HG02870 (cell line): ENCODE measurements around the gene OLFML2A.
"Not testable (repeated sequence)": the region's sequence is repeated elsewhere in the genome, so short reads cannot be mapped to it uniquely, and the experiment has no call there.

ENCODE experiments used
- ATAC-seq: cut with Tn5 transposase; IDR thresholded peaks from one replicate; pipeline ENCODE4 v1.9.1; 2021; ENCODE audit warnings: mild to moderate bottlenecking, moderate library complexity; ENCODE audit not compliant: unreplicated experiment

OLFML2A gene

GRCh38 chr9:124818431-124819281, 41.7 kb downstream of the OLFML2A start:
- ATAC-seq = peak; percentile 75

DNA sequence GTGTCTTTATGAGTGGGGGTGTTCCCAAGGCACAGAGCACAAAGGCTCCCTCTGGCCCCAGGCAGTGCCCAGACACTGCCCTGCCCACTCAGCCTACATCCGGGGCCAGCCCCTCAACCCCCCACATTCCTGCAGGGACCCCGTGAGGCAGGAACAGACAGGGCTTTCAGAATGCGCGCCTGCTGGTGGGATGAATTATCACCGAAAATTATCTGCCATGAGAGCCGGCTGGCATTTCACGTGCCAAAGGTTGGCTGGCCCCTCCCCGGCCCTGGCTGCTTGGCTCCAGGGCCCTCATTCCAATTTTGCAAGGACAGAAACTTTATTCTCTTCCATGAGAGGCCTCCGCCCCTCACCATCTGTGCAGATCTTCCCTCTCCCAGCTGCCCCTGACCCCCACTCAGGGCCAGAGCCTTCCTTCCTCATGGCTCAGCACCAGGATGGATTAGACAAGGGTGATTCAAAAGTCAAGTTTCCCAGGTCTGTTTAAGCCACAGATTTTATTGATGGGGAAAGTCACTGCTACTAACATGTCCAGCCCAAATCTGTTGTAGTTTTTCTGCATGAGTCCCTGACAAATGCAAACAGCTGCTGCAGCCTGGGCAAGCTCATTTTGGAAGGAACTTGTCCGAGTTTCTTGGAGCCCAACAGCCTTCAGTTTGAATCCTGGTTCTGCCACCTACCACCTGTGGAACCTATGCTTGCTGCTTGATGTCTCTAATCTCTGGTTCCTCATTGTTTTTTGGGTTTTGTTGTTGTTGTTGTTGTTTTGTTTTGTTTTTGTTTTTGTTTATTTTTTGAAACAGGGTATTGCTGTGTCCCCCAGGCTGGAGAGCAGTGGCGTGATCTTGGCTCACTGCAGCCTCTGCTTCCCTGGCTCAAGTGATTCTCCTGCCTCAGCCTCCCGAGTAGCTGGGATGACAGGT, 44.0 kb downstream of the OLFML2A start:
- no peak for ATAC-seq

- no peak for ATAC-seq
Measured at GRCh38 chr9:124828489-124829333, 51.8 kb downstream of the OLFML2A start.

- no peak for ATAC-seq
Measured at GRCh38 chr9:124829334-124829669, 52.4 kb downstream of the OLFML2A start.

- ATAC-seq = no peak
Measured at GRCh38 chr9:124830593-124830992, 53.7 kb downstream of the OLFML2A start.

DNA sequence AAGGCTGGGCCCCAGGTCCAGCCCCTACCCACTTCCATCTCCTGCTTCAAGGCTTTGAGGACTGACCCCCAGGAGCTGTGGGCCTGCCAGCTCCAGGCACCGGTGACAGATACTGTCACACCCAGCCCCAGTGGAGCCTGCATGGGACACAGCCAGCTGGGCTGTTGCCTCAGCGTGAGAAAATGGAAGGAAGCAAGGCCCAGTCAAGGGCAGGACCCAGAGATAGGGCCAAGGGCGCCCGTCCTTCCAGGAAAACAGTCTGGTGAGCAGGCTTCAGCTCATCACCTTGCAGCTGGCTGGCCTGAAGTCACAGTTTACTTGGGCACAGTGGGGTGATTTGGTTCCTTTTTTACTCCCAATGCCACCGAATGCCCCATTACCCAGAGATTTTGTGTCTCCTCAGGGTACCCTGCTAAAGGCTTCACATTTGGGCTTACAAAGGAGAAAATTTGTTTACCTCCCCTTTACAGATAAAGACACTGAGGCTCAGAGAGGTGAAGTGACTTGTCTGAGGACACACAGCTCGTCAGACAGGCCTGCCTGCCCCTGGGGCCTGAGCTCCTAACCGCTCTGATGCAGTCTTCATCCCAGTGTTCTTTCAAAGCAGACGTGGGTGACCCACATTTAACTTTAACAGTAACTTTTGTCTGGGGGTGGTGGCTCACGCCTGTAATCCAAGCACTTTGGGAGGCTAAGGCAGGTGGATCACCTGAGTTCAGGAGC, 54.9 kb downstream of the OLFML2A start:
- no peak for ATAC-seq

DNA sequence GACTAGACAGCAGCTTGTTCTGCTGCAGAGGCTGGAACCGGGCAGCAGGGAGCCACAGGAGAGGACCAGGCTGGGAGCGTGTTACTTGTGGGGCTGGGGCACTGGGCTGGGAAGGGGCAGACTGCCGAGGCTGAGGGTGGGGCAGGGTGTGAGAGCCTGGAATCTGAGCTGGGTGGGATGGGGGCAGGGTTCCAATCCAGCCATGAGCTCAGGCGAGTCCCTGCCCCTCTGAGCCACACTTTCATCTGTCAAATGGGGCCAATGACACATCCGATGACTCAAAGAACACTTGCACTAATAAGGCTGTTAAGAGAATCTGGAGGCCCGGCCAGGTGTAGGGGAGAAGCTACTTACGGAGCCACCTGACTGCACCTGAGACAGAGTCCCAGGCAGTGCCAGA, 57.7 kb downstream of the OLFML2A start:
- ATAC-seq = no peak

GRCh38 chr9:124835026-124835557, 58.2 kb downstream of the OLFML2A start:
- no peak for ATAC-seq

- ATAC-seq = not testable (repeated sequence)
Measured at GRCh38 chr9:124838132-124838531, 61.2 kb downstream of the OLFML2A start.

GRCh38 chr9:124838567-124839275, 61.8 kb downstream of the OLFML2A start:
- not testable (repeated sequence) for ATAC-seq

GRCh38 chr9:124839612-124840299, 62.8 kb downstream of the OLFML2A start:
- no peak for ATAC-seq

DNA sequence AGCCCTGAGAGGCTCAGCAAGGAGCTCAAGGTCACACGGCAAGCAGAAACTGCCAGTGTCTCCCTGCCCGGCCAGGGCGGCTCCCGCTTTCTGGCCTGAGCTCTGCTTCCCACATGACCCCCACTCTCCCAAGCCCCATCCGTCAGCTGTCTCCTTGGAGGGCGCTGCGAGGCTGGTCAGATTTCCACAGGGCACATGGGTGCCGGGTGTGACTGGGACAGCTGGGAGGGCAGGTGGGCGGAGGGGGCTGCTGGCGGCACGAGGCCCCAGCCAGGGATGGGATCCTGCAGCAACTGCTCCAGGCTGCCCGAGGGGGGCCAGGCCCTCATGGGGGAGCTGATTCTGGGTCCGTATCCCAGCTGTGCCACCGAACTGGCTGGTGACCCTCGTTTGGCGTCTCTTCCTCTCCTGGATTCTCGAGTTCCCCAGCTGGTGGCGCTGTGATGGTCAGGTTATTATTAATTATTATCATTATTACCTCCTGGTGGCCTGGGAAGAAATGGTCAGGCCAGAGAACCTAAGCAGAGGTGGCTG, 63.4 kb downstream of the OLFML2A start:
- no peak for ATAC-seq

GRCh38 chr9:124841075-124841821, 64.3 kb downstream of the OLFML2A start:
- no peak for ATAC-seq

DNA sequence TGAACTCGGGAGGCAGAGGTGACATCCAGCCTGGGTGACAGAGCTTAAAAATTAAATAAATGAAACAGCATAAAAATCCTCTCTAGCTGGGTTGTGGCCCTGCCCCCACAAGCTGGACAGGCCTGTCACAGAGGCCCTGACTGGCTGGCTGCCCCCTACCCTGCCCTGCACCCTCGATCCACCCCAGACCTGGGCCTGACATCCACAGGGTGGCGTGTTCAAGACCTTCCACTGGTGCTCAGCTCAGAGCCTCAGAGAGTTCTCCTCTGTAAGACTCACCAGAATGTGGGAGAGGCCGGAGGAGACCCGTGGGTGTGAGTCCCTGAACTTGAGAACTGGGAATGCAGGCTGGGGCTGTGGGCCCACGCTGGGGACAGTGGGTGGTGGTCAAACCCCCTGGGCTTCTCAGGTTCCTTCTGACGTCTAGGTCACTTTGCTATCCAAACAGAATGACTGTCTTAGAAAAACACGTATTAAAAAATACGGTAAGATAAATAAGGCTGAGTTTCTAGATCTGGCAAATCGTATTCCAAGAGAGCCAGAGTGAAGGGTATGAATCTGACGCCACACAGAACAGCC, 66.6 kb downstream of the OLFML2A start:
- ATAC-seq = no peak

- ATAC-seq = no peak
Measured at GRCh38 chr9:124844291-124844690, 67.4 kb downstream of the OLFML2A start.

- not testable (repeated sequence) for ATAC-seq
Measured at GRCh38 chr9:124846467-124846866, 69.5 kb downstream of the OLFML2A start.

DNA sequence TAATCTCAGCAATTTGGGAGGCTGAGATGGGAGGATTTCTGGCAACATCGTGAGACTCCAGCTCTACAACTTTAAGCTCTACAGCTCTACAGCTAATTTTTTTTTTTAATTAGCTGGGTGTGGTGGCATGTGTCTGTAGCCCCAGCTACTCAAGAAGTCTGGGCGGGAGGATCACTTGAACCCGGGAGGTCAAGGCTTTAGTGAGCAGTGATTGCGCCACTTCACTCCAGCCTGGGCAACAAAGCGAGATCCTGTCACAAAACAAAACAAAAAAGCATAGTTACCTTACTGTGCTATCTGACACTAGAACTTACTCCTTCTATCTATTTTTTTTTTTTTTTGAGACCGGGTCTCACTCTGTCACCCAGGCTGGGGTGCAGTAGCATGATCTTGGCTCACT, 70.0 kb downstream of the OLFML2A start:
- no peak for ATAC-seq
